HG03432 (cell line): Measurements from ENCODE around the gene NOD1.
A peak's percentile ranks its signal among the peaks of the same experiment; 100 is the strongest.

Experiments
- ATAC-seq: cut with Tn5 transposase; IDR thresholded peaks from one replicate; pipeline ENCODE4 v1.9.1; 2021; ENCODE audit warnings: mild to moderate bottlenecking, moderate library complexity; ENCODE audit not compliant: unreplicated experiment

The NOD1 gene

DNA sequence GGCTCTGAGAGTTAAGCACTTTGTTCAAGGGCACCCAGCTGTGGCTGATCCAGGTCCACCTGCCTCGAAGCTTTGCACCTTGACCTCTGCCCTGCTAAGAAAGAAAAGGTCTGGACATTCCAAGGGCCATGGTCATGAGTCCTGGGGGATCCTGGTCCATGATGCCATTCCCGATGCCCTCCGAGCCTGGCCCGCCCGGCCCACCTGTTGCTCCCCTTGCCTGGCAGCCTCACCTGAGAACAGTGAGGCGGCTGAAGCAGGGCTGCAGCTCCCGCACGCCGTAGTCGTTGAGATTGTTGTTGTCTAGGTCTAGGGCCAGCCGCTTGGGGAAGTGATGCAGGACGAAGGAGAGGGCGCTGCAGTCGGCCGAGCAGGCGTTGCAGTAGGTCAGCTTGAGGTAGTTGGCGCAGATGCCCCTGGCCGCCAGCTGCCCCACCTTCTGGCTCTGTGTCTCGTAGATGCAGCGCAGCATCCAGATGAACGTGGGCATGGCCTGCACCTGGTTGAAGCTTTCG, 27.5 kb downstream of the NOD1 start:
- no peak for ATAC-seq

DNA sequence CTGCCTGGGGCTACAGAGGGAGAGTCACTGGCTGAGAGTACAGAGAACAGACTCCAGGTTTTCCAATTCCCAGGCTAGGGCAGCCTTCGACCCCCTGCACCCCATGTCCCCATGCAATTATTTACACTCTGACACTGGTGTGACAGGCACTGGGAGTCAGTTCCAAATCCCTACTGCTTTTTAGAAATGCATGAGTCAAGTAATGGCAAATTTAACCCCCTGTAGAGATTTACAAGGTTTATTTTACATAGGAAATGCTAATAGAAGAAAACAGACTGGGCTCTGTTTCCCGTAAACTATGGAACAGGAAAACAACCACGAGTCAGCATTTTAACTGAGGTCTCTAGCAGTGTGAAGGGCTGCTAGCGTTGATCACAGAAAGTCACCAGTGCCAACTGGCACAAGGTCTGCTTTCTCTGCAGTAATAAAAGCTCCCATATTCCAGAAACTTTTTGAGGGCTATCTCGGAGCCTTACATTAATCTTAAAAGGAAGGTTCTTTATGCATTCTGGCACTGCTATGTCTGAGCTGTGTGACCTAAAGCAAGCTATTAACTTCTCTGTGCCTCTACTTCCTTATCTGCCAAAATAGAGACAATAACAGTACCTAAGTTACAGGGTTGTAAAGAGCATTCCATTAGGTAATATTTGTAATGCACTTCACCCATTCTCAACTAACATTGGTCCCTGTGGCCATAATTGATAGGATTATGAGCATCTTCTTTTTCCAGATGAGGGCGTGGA, 28.2 kb downstream of the NOD1 start:
- no peak for ATAC-seq

DNA sequence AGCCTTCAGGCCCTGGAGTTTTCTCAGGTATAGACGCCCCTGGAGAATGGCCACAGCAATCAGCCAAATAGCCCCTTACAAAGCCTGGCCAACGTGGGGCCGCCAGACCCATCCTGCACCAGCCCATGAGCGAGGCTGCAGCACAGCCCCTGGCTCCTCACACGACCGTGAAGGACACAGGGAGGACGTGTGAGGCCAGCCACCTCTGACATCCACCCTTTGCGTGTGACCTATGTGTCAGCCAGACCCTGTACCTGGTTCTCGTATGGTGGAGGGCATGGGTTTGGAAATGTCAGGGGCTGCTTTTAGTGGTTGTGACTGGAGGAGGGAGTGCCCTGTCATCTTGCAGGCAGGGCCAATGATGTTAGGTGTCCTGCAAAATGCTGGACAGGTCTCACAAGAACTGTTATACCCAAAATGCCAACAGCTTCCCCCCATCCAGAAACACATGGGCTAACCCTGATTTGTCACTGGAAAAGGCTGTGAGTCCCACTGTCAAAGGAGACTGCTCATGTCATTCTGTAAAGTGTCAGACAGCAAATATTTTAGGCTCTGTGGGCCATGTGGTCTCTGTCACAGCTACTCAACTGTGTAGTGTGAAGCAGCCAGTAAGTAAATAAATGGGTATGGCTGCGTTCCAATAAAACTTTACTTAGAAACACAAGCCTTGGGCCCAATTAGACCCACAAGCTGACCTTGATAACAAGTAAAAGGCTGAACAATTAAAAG, 30.0 kb downstream of the NOD1 start:
- ATAC-seq = no peak

DNA sequence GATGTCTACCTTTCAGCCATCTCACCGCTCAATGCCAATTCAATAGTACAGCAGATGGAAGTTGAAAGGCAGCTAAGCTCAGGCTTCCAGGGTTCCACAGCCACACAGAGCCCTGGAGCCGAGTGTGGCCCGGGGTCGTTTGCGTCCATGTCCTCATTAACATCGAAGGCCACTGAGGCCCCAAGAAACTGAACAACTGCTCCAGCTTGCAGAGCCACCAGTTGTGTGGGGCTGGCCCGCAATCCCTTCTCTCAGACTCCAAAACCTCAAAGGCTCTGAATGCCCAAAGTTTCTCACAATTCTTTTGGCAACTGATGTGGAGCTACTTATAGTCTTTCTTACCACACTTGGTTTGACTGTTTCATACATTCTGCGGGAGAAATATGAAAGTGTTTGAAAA, 31.1 kb downstream of the NOD1 start:
- ATAC-seq = no peak

DNA sequence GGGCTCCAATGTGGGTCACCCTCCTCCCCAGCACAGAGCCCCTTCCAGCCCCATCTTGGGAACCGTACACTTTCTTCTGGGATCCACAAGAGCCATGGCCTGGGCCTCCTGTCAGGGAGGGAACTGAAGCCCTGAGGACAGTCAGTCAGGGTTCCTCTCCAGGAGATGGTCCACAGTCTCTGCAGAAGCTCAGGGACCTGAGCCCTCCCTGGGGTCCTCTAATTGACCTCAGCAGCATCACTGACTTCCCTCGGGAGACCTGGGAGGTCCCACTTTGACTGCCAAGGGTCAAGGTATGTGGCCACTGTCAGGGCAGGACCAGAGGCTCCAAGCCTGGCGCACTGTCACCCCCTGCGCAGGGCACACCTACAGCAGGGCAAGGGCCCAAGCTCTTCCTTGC, 32.3 kb downstream of the NOD1 start:
- ATAC-seq = no peak

DNA sequence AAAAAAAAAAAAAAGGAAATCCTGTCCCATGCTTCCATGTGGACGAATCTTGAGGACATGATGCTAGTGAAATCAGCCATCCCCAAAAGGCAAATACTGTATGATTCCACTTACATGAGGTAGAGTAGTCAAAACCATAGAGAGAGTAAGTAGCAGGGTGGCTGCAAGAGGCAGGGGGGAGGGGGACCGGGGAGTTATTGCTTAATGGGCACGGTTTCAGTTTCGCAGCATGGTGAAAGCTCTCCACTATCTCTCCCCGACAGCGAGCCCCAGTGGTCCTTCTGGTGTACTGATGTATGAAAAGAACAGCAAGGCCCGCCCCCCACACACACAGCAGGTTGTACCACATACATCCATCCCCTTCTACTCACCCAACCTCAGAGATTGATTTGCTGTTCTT, 32.8 kb downstream of the NOD1 start:
- peak; percentile 99 for ATAC-seq

DNA sequence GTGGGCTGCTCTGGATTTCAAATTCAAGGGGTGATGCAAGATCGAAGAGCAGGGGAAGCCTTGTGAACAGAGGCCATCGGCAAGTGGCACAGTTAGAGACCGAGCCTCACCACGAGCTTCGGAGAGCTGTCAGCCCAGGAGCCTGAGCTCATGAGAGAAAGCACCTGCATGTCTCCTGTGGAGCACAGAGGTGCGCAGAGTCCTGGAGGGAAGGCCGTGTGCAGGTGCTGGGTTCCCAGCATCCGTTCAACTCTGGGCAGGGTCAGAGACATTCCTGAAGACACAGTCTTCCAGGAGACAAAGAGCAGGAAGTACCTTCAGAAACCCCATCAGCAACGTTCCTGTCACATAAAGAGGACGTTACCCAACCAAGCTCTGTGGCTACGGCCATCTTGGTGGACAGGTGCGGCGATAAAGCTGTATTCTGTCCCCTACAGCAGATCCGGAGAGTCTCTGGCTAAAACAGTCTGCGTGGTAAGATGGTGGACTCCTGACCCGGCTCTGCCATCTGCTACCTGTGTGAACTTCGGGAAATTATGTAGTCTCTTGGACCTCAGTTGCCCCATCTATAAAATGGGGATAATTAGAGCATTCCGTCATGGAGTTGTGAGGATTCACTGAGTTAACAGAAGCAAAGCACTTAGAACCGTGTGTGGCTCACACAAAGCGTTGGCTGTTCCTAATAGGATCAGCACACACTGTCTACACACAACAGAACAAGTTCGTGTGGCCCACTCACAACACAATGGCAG, 40.6 kb downstream of the NOD1 start:
- ATAC-seq = no peak

DNA sequence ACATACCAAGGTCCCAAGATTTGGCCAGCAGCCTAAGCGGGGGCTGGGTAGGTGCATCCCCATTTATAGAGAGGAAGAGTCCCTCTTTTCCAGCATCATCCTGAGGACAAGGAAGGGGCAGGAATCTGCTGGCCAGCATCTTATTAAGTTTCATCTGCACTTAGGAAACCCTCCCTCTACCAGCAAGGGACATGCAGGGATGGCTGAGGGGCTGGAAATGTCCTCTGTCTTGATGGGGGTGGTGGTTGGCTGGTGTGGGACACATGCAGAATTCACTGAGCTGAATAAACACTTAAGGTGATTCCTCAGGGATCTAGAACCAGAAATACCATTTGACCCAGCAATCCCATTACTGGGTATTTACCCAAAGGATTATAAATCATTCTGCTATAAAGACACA, 42.1 kb downstream of the NOD1 start:
- ATAC-seq = no peak

DNA sequence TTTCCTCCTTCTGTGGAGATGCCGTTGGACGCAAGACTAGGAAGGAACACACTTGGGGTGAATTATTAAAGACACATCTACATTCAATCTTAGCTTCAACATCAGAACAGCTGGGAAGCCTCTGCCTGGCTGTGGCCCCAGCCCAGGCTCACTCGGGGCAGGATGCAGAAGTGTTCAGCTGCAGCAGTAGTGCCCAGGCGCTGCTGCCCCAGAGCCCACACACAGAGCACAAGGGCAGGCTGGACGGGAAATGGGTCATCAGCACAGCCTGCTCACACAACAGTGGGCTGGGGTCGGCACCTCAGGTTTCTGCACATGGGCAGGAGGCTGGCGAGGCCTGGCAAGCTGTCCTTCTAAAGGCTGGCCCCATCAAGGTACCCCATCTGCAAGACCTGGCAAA, 42.5 kb downstream of the NOD1 start:
- no peak for ATAC-seq

DNA sequence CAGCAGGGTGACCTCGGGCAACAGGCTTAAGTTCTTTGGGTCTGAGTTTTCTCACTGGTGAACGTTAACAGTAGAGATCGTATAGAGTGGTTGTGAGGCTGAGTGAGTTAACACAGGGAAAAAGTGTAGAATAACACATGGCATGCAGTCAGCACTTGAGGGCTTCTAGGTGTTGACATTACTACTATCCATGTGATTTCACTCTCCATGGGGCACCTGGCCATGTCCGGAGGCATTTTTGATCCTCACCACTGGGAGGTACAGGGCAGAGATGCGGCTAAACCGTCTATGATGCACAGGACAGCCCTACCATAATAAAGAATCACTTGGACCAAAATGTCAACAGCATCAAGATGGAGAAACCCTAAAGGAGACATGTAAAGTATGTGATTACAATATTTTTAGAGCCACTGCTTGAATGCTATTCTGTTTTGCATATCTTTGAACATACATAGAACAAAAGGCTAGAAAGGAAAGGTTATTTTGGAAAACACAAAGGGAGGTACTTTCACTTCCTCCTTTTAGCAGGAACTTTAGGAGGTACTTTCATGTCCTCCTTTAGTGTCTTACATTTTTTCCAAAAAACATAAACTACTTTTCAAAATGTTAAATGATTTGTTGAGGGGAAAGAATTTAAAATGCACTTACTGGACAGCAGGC, 44.3 kb downstream of the NOD1 start:
- no peak for ATAC-seq

DNA sequence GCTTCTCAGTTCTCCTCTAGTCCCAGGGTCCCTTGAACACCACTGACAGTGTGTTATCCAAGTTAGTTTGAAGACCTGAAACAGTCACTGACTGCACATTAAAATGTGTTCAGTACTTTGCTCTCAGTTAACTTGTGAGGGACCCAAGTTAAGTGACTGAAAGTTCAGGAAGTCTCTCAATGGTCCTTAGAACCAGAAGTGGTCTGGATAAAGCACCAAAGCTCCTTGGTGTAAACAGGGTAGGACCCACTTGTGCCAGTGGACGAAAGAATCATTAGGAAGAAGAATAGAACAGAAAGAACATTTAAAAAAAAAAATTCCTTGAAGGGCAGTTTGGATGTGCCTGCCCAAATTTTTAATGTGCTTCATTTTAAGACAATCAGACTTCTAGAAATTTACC, 45.1 kb downstream of the NOD1 start:
- no peak for ATAC-seq

DNA sequence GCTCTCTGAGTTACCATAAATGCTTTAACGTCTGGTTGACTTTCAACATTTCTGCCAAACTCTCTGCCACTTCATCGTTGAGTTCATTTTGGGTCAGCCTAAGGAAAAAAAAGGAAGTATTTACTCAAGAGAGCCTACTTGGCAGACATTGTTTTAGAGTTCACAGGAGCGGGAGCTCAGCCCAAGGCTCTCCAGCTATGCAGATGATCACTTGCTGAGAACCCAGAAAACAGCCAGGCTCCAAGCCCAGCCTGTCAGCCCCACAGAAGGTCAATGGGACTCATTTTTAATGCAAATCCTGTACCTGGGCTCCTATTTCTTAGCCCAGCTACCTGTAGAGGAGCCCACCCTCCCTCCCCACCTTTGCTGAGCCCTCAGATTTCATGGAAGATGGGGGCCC, 45.5 kb downstream of the NOD1 start:
- ATAC-seq = no peak

DNA sequence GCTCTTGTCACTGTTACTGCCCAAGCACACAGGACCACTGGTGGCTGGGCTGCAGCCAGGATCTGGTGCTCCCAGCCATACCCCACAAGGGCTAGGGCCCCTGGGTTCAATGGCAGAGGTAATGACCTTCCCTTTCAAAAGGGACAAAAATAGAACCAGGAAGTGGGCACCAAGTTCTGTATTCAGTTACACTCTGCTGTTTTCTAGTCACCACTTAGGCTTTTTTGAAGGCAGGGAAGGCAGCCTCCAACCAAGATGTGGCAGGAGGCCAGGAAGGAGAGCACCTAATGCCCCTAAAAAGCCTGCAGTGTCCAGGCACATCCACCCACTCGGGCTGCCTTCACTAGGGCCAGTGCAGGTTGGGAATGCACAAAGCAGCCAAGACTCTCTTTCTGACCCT, 47.8 kb downstream of the NOD1 start:
- ATAC-seq = no peak

DNA sequence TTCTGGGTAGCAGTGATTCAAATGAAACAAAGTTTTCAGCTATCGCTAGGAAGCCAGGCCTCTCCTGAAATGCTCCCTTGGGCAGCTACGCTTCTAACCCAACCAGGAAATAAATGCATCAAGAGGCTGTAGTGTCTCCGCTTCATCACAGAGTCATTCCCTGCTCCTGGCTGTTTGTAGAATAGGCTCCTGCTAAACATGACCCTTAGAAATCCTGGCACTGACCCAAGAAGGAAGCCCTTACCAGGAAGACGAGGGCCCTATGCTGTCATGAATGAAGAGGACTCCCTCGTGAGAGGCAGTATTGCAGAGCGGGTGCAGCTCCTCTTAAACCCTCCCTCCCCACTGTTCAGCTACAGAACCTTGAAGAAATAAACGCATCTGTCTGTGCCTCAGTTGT, 48.3 kb downstream of the NOD1 start:
- ATAC-seq = no peak

DNA sequence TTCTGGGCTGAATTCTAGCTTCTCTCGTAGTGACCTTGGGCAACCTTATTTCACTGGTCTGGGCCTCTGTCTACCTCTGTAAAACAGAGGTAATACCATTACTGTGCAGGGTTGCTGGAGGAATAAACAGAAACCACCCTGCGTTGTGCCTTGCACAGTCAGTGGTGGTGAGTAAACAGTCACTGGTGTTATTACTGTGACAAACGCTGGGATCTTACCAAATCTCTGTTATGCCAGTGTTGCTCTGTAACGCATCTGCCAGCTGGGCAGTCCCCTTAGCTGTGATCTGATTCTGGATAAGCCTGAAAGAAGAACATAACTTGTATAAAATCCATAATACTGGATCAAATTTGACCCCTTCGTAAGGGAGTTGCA, 49.4 kb downstream of the NOD1 start:
- no peak for ATAC-seq

DNA sequence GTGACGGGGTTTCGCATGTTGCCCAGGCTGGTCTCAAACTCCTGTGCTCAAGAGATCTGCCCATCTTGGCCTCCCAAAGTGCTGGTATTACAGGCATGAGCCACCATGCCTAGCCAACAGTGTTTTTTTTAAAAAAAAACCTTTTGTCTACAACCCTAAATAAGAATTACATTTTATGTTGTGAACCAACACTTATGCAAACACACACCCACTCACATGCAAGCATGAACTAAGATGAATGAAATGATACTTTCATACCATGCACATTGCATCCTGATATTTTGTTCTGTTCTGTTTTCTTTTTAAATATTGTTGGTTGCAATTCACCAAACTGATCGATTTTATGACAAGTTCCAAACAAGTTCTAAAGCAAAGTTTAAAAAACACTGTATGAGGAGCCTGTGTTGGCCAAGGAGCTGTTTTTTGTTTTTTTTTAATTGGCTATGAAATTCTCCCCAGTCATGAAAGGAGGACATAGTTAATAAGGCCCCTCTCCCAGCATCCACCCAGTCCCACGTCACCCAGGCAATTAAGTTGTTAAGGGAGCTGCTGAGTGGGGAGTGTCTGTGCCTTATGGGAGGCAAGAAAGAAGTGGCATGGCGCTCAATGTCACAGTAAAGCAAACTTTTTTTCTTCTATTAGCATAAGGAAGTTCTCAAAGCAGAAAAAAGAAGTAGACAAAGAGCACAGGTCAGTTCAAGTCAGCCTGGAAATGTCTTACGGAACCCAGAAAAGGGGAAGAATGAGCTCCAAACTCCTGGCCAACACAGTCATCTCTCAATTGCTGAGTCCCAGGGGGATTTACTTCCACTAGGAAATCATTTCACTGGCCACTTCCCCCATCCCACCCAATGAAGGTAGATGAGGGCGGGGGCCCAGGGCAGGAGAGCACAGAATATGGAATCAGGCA, 50.1 kb downstream of the NOD1 start:
- ATAC-seq = no peak

DNA sequence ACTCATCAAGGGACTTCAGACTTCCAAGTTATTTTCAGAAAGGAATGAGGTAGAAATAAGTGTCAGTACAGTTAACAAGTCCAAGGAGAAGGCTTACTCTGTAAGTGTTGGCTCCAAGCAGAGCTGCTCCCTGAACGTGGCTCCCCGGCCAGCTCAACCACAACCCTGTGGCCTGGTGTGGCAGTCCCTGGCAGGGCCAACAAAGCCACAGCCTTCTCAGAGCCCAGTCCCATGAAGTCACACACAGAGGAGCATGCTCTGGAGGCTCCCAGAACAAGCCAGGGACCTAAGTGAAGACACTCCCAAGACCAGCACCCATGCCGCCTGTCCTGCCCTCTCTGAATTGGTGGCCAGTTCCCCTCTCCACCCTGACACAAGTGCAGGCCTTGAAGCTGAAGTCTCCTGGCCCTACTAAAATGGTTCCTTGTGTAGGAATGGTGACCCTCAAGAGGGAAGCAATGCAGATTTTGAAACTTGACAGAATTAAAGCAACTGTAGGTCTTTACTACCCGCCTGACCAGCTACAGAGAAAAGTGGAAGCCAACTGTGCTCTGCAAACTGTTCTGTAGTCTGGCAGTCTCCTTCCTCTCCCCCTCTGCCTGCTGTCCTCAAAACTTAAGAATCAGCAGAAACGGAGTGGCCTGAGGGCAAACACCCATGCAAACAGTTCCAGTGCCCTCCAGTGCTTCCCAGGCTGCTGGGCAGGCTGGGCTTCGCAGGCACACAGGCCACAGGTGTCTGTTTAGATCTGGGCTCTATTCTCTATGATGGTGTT, 51.1 kb downstream of the NOD1 start:
- ATAC-seq = no peak

DNA sequence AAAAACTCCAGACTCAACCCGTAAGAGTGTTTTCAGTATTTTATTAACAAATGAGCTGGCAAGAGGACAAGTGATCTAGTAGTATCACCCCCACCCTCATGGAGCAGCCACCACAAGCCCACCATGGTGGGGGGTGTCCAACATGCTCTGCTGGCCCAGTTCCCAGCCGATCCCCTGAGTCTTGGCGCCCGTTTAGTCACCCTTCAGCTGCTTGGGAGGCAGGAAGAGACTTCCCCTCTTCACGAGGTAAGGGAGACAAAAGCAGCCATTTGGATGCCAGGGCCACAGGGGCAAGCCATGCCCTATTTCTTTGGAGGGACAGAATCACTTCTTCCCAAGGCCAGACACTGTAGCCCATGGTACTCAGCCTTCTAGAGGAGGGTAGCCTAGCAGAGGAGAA, 54.1 kb downstream of the NOD1 start:
- no peak for ATAC-seq

DNA sequence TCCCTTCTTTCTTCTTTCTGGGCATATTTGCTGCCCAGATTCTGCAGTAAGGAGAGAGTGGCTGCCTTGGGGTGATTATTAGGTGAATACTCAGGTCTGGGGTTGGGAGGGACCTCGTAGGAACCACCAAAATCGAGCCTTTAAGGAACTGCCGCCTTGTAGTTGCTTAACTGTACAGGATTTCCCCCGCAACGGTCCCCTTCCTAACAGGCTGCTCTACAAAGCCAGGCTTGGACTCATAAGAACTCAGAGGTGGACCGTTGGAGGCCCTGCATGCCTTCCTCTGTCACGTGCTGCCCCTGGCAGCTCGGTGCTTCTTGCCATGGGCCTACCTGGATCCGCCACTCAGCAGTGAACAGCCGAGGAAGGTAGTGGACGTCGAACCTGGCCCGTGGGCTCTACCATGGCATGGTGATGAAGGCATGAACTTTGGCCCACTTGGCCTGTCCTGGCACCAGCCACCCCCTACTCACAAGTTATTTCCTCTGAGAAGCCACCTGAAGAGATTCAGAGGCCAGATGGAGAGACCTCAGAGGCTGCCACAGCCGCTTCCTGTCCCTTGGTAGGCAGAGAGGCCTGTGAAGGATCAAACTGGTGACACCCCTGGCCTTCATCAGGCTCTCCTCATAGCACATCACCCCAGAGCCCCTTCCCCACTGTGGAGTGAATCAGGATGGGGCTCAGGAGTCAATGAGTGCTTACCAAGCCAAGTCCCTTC, 54.6 kb downstream of the NOD1 start:
- no peak for ATAC-seq
